Neutrophil (primary cell): Measurements from ENCODE around the gene EHMT1.

Source experiments
- H3K27ac ChIP-seq: fragments of 200-600 bp; sonication (generic); 2 replicates; pipeline ENCODE4 v1.5.1; 2016; ENCODE audit warnings: mild to moderate bottlenecking, moderate library complexity
- H3K27me3 ChIP-seq: fragments of 200-600 bp; sonication (generic); 2 replicates; pipeline ENCODE4 v1.6.0; 2016; ENCODE audit warnings: mild to moderate bottlenecking
- H3K36me3 ChIP-seq: fragments of 200-600 bp; sonication (generic); 2 replicates; pipeline ENCODE4 v1.5.1; 2017
- H3K4me1 ChIP-seq, 2 experiments: fragments of 200-600 bp in 1 of 2; sonication (generic) in 1 of 2; 1 replicate in 1 of 2; 2 replicates in 1 of 2; pipeline versions ENCODE4 v1.5.1 to v1.6.1; 2013 to 2016; ENCODE audit warnings: low read depth in 1 of 2, low read length in 1 of 2, mild to moderate bottlenecking in 1 of 2, moderate library complexity in 1 of 2; ENCODE audit not compliant: control insufficient read depth in 1 of 2, insufficient read depth in 1 of 2
- H3K4me3 ChIP-seq, 2 experiments: fragments of 200-600 bp in 1 of 2; sonication (generic) in 1 of 2; 1 replicate in 1 of 2; 2 replicates in 1 of 2; pipeline ENCODE4 v1.5.1; 2013 to 2016; ENCODE audit warnings: low read depth in 1 of 2, low read length in 1 of 2, mild to moderate bottlenecking in 1 of 2, moderate library complexity in 1 of 2
- H3K9me3 ChIP-seq: fragments of 200-600 bp; sonication (generic); 2 replicates; pipeline ENCODE4 v1.5.1; 2016
- TF ChIP-seq, protein P1 (sequence below): fragments of 200-600 bp; sonication (generic); IDR thresholded peaks from 2 replicates; pipeline ENCODE4 v1.5.1; 2016; ENCODE audit warnings: antibody characterized with exemption

The EHMT1 gene

GRCh38 chr9:137702615-137703379, 84.0 kb downstream of the EHMT1 start:
- H3K9me3 ChIP-seq: no peaks in the 10 kb centered on the region
- H3K27me3 ChIP-seq: no peaks in the 10 kb centered on the region
- no peak overlapping the region for H3K4me3 ChIP-seq
- no peaks in the 10 kb centered on the region for H3K36me3 ChIP-seq
- peaks cover 10 to 24% of the 10 kb centered on the region in 2 experiments for H3K4me1 ChIP-seq
- TF ChIP-seq, protein P1, sequence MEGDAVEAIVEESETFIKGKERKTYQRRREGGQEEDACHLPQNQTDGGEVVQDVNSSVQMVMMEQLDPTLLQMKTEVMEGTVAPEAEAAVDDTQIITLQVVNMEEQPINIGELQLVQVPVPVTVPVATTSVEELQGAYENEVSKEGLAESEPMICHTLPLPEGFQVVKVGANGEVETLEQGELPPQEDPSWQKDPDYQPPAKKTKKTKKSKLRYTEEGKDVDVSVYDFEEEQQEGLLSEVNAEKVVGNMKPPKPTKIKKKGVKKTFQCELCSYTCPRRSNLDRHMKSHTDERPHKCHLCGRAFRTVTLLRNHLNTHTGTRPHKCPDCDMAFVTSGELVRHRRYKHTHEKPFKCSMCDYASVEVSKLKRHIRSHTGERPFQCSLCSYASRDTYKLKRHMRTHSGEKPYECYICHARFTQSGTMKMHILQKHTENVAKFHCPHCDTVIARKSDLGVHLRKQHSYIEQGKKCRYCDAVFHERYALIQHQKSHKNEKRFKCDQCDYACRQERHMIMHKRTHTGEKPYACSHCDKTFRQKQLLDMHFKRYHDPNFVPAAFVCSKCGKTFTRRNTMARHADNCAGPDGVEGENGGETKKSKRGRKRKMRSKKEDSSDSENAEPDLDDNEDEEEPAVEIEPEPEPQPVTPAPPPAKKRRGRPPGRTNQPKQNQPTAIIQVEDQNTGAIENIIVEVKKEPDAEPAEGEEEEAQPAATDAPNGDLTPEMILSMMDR: no peak
- no peak overlapping the region for H3K27ac ChIP-seq

DNA sequence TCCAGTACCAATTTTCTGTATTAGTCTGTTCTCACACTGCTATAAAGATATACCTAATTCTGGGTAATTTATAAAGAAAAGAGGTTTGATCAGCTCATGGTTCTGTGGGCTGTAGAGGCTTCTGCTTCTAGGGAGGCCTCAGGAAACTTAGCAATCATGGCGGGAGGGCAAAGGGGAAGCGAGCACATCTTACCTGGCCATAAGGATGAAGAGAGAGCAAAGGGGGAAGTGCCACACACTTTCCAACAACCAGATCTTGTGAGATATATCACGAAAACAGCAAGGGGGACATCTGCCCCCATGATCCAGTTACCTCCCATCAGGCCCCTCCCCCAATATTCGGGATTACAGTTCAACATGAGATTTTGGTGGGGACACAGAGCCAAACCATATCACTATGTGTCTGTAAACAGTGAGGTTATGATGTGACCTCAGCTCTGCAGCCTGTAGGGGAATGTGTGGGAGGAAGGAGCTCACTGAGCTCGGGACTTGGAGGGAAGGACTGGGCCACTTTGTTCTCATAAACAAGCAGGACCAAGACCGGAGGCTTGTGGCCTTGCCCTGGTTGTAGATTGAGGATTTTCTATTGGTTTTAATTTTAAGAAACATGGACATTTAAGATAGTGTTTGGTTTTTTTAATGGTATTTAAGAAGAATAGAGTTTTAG, 85.2 kb downstream of the EHMT1 start:
- H3K4me3 ChIP-seq: no peak overlapping the region
- no peaks in the 10 kb centered on the region for H3K9me3 ChIP-seq
- peaks cover 10 to 24% of the 10 kb centered on the region in 2 experiments for H3K4me1 ChIP-seq
- H3K27me3 ChIP-seq: no peaks in the 10 kb centered on the region
- no peaks in the 10 kb centered on the region for H3K36me3 ChIP-seq
- peak overlapping the region; percentile 38 for H3K27ac ChIP-seq
- TF ChIP-seq, protein P1: no peak

DNA sequence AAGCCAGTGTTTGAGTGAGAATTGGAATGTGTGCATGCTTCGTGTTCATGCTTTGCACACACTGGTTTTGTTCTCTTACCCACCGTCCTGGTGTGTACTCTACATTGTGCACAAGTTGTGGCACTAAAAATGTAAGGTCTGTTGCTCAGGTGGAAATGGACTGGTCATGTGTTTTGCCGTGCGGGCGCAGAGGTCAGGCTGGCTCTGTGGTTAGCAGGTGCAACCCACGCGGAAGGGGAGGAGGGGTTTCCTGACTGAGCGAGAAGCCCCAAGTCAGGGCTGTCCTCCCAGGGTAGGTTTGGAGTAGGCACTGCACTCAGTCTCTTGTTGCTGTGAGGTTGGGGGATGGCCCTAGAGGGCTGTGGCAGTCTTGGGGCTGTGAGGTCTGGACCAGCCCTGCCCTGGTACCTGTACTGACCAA, 86.6 kb downstream of the EHMT1 start:
- Histone ChIP-seq H3K27me3 (no peaks in the 10 kb centered on the region), H3K4me1 (peaks cover 10 to 24% of the 10 kb centered on the region in 2 experiments), H3K9me3 (no peaks in the 10 kb centered on the region), H3K36me3 (no peaks in the 10 kb centered on the region), H3K4me3 (peak overlapping the region in 1 of 2 experiments; percentile 7), H3K27ac (peak overlapping the region; percentile 73)
- TF ChIP-seq, protein P1: no peak

DNA sequence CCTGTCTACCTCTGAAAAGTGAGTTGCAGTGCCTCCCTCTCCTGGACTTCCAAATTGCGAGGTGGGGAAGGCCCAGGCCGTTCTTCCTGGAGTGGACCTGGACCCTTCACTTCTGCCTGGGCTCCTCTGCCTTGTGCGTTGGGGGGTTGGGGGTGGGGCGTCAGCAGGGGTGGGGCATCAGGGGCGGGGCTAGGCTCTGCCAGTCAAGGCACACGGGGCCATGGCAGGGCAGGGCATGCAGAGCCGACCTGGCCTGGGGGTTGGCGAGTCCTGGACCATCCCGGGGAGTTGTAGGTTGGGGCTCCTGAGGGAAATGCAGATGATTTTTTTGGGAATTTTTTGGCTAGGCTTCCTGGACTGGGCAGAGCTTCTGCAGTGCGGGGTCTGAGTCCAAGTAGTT, 87.1 kb downstream of the EHMT1 start:
- TF ChIP-seq, protein P1: no peak
- H3K4me3 ChIP-seq: peak overlapping the region in 1 of 2 experiments; percentile 7
- H3K4me1 ChIP-seq: peaks cover 10 to 24% of the 10 kb centered on the region in 2 experiments
- peak overlapping the region; percentile 73 for H3K27ac ChIP-seq
- no peaks in the 10 kb centered on the region for H3K27me3 ChIP-seq
- peaks cover 2% of the 10 kb centered on the region for H3K36me3 ChIP-seq
- no peaks in the 10 kb centered on the region for H3K9me3 ChIP-seq

DNA sequence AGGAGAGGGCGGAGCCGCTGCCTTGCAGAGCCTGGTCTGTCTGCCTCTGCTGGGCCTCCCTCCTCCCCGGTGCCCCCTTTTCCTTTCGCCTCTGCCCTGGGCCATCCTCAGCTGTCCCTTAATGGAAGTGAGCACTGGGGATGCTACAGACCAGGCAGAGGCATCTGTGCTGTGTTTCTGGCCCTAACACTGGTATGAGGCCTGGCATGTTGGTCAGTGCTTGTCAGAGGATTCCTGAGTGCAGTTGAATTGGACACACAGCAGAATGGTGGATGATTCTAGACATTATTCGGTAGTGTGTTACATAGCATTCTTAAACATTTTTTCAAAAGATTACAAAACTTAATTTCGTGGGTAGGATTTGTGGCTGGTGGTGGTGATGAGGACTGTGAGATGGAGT, 88.6 kb downstream of the EHMT1 start:
- H3K9me3 ChIP-seq: no peaks in the 10 kb centered on the region
- H3K27me3 ChIP-seq: no peaks in the 10 kb centered on the region
- H3K36me3 ChIP-seq: peaks cover 16% of the 10 kb centered on the region
- H3K4me1 ChIP-seq: peaks cover 10 to 29% of the 10 kb centered on the region in 2 experiments
- TF ChIP-seq, protein P1: no peak
- H3K27ac ChIP-seq: no peak overlapping the region
- no peak overlapping the region for H3K4me3 ChIP-seq
